ENCODE results near the gene AGPAT1. TPM values are rescaled to one million over a fixed set of nuclear protein-coding genes. Genes with fewer than 3 reads are reported as not detected.

AGPAT1 gene
- total and polyA plus RNA-seq, 2 experiments from 2014 or later: 39.8 to 82.1 TPM

GRCh38 chr6:32147401-32148132 is 28.3 kb downstream of the AGPAT1 start:
- H3K27ac ChIP-seq (ENCODE audit: low read depth): peak overlapping the region; percentile 36; the same call in 1 of the 2 replicates
- no peak for DNase-seq (ENCODE audit: low spot score)
- H4K20me1 ChIP-seq (replicated peaks; ENCODE audit: insufficient read depth): 0 out of 2 replicates have a peak, but pooled peaks cover 5% of the 10 kb centered on the region
- TF ChIP-seq EZH2phosphoT487 (IDR thresholded peaks at IDR 0.05; ENCODE audit: unreplicated experiment) (no peak), CTCF (conservative IDR thresholded peaks at IDR 0.05; ENCODE audit: low read depth in 2 of 2) (peak in 1 of 2 experiments; percentile 15; a peak in 2 of 4 replicates)
- ATAC-seq: no peak
- H3K27me3 ChIP-seq (ENCODE audit: insufficient read depth): peaks cover 36% of the 10 kb centered on the region
- H3K36me3 ChIP-seq (ENCODE audit: insufficient read depth): no peaks in the 10 kb centered on the region
- peaks cover 51% of the 10 kb centered on the region for H3K4me1 Mint-ChIP-seq
- peak overlapping the region; percentile 90 for H3K4me2 ChIP-seq
- no peaks in the 10 kb centered on the region; the same call in 1 of the 2 replicates for H3K9me2 ChIP-seq (ENCODE audit: insufficient read depth)
- H3K4me3 Mint-ChIP-seq: peak overlapping the region; percentile 92
- H3K36me3 Mint-ChIP-seq (ENCODE audit: low read depth): no peaks in the 10 kb centered on the region
- peak overlapping the region; percentile 100 for H3K4me3 ChIP-seq
- H3K9me3 Mint-ChIP-seq: no peaks in the 10 kb centered on the region; the same call in 2 of the 3 replicates
- H2AFZ ChIP-seq: peak overlapping the region; percentile 90
- H3K4me1 ChIP-seq (ENCODE audit: insufficient read depth): peaks cover 35% of the 10 kb centered on the region
- H3K27ac Mint-ChIP-seq: peak overlapping the region; percentile 48; the same call in 1 of the 2 replicates
- H3K27me3 Mint-ChIP-seq (ENCODE audit: insufficient read depth, low read depth, poor library complexity): peaks cover 30% of the 10 kb centered on the region
- no peaks in the 10 kb centered on the region for H3K79me2 ChIP-seq (replicated peaks; ENCODE audit: insufficient read depth)
- peaks cover 9% of the 10 kb centered on the region for H3F3A ChIP-seq (replicated peaks; ENCODE audit: low read depth)

- TF ChIP-seq NANOG (IDR thresholded peaks at IDR 0.05; ENCODE audit: borderline replicate concordance): no peak
- TF ChIP-seq EZH2 (IDR thresholded peaks at IDR 0.05; ENCODE audit: low read depth, unreplicated experiment): no peak
- no peak for TF ChIP-seq JUNB (IDR thresholded peaks at IDR 0.05; ENCODE audit: unreplicated experiment)
- Mint-ChIP-seq H3K9me3 (no peaks in the 10 kb centered on the region; the same call in 2 of the 3 replicates), H3K27me3 (ENCODE audit: insufficient read depth, low read depth, poor library complexity) (peaks cover 25% of the 10 kb centered on the region), H3K4me1 (peaks cover 45% of the 10 kb centered on the region), H3K4me3 (peak overlapping the region; percentile 29), H3K36me3 (ENCODE audit: low read depth) (no peaks in the 10 kb centered on the region), H3K27ac (peak overlapping the region; percentile 79)
- no peak overlapping the region for H3K4me3 ChIP-seq
- H3K4me1 ChIP-seq (ENCODE audit: insufficient read depth): peaks cover 28% of the 10 kb centered on the region
- H3K27me3 ChIP-seq (ENCODE audit: insufficient read depth): peaks cover 29% of the 10 kb centered on the region
- no peaks in the 10 kb centered on the region; the same call in 1 of the 2 replicates for H3K9me2 ChIP-seq (ENCODE audit: insufficient read depth)
- H4K20me1 ChIP-seq (replicated peaks; ENCODE audit: insufficient read depth): 0 out of 2 replicates have a peak, but pooled peaks cover 5% of the 10 kb centered on the region
- no peak overlapping the region for H3K27ac ChIP-seq (ENCODE audit: low read depth)
- H2AFZ ChIP-seq: no peak overlapping the region
- DNase-seq (ENCODE audit: low spot score) (peak; percentile 69), ATAC-seq (no peak)
- H3K79me2 ChIP-seq (replicated peaks; ENCODE audit: insufficient read depth): no peaks in the 10 kb centered on the region
- peak overlapping the region; percentile 45 for H3K4me2 ChIP-seq
- no peaks in the 10 kb centered on the region for H3K36me3 ChIP-seq (ENCODE audit: insufficient read depth)
- H3F3A ChIP-seq (replicated peaks; ENCODE audit: low read depth): peaks cover 9% of the 10 kb centered on the region
Observed at GRCh38 chr6:32146687-32147086, 29.2 kb downstream of the AGPAT1 start.

GRCh38 chr6:32146287-32146686 is 29.6 kb downstream of the AGPAT1 start:
- peak overlapping the region; percentile 29 for H3K4me3 Mint-ChIP-seq
- Histone ChIP-seq H3K4me1 (ENCODE audit: insufficient read depth) (peaks cover 25% of the 10 kb centered on the region), H3K4me3 (no peak overlapping the region), H3K27me3 (ENCODE audit: insufficient read depth) (peaks cover 25% of the 10 kb centered on the region), H3K27ac (ENCODE audit: low read depth) (no peak overlapping the region), H3K79me2 (replicated peaks; ENCODE audit: insufficient read depth) (no peaks in the 10 kb centered on the region), H2AFZ (no peak overlapping the region), H3K36me3 (ENCODE audit: insufficient read depth) (no peaks in the 10 kb centered on the region), H3K9me2 (ENCODE audit: insufficient read depth) (no peaks in the 10 kb centered on the region; the same call in 1 of the 2 replicates), H4K20me1 (replicated peaks; ENCODE audit: insufficient read depth) (0 out of 2 replicates have a peak, but pooled peaks cover 4% of the 10 kb centered on the region), H3K4me2 (peak overlapping the region; percentile 45), H3F3A (replicated peaks; ENCODE audit: low read depth) (peaks cover 8% of the 10 kb centered on the region)
- H3K9me3 Mint-ChIP-seq: no peaks in the 10 kb centered on the region; the same call in 2 of the 3 replicates
- ATAC-seq (no peak), DNase-seq (ENCODE audit: low spot score) (no peak)
- peaks cover 41% of the 10 kb centered on the region for H3K4me1 Mint-ChIP-seq
- H3K27ac Mint-ChIP-seq: peak overlapping the region; percentile 79
- H3K36me3 Mint-ChIP-seq (ENCODE audit: low read depth): no peaks in the 10 kb centered on the region
- H3K27me3 Mint-ChIP-seq (ENCODE audit: insufficient read depth, low read depth, poor library complexity): peaks cover 22% of the 10 kb centered on the region
- TF ChIP-seq ZNF331 (CRISPR knock-in tag; IDR thresholded peaks at IDR 0.05; ENCODE audit: low read depth): no peak
- TF ChIP-seq POLR2AphosphoS5 (IDR thresholded peaks at IDR 0.05; ENCODE audit: low read depth): no peak
- TF ChIP-seq CREB1 (CRISPR knock-in tag; IDR thresholded peaks at IDR 0.05; ENCODE audit: low read depth): no peak
- no peak for TF ChIP-seq NANOG (IDR thresholded peaks at IDR 0.05; ENCODE audit: borderline replicate concordance)
- TF ChIP-seq JUNB (IDR thresholded peaks at IDR 0.05; ENCODE audit: unreplicated experiment): no peak
- TF ChIP-seq REST (IDR thresholded peaks at IDR 0.05; ENCODE audit: unreplicated experiment): no peak

Data from GM23338 (cell line).